Measurements from ENCODE around the gene RNASE13. TPM values are rescaled to one million over a fixed set of nuclear protein-coding genes. Genes with fewer than 3 reads are reported as not detected.

Gene RNASE13
- total RNA-seq, 1 experiment from 2014 or later, result not detected

- Mint-ChIP-seq H3K27me3 (ENCODE audit: insufficient read depth, unreplicated experiment) (no peaks in the 10 kb centered on the region), H3K9me3 (ENCODE audit: unreplicated experiment) (no peaks in the 10 kb centered on the region), H3K4me1 (ENCODE audit: insufficient read depth, unreplicated experiment) (peaks cover 5% of the 10 kb centered on the region), H3K27ac (ENCODE audit: low read depth, unreplicated experiment) (no peak overlapping the region), H3K4me3 (ENCODE audit: unreplicated experiment) (no peak overlapping the region), H3K36me3 (ENCODE audit: insufficient read depth, unreplicated experiment) (no peaks in the 10 kb centered on the region)
- no peak for DNase-seq (ENCODE audit: unreplicated experiment)
- ChIA-PET POLR2A (interaction anchor here (0.6 kb wide), 1 partner anchor 8 kb away, joined by 5 read pairs; no protein-coding TSS in a partner anchor), CTCF (interaction anchor here (0.6 to 1.1 kb wide), 2 partner anchors 9 to 368 kb away, joined by 3 to 4 read pairs; no protein-coding TSS in a partner anchor)
- intact Hi-C loops (cut with micrococcal nuclease), result no loop called here
- no TSS peak for BruUV-seq (replicated peaks)
- no peak for TF ChIP-seq CTCF (IDR thresholded peaks at IDR 0.05; ENCODE audit: unreplicated experiment)
Observed at GRCh38 chr14:21058903-21059302, 24.3 kb upstream of the RNASE13 start.

GRCh38 chr14:21057803-21058675 is 23.4 kb upstream of the RNASE13 start, which contains the start of gene RNASE8:
TSS of gene RNASE8 (plus strand) at chr14:21057822. CDS start at chr14:21057893, 71 bp downstream.
- intact Hi-C loops (cut with micrococcal nuclease), result no loop called here
- no peak within 1 kb of the TSS for H3K27ac Mint-ChIP-seq (ENCODE audit: low read depth, unreplicated experiment)
- peaks cover 5% of the 10 kb centered on the region for H3K4me1 Mint-ChIP-seq (ENCODE audit: insufficient read depth, unreplicated experiment)
- POLR2A ChIA-PET, result interaction anchor here (0.7 to 1.8 kb wide), 3 partner anchors 9 to 43 kb away, joined by 3 to 6 read pairs (median 3); partner anchors contain the start of genes ARHGEF40 and TMEM253
- CTCF ChIA-PET, result interaction anchor here (0.7 to 1.1 kb wide), 3 partner anchors 10 to 44 kb away, joined by 3 to 4 read pairs (median 3); no protein-coding TSS in a partner anchor
- BruUV-seq (replicated peaks), result no TSS peak
- no peak for TF ChIP-seq CTCF (IDR thresholded peaks at IDR 0.05; ENCODE audit: unreplicated experiment)
- no peaks in the 10 kb centered on the region for H3K36me3 Mint-ChIP-seq (ENCODE audit: insufficient read depth, unreplicated experiment)
- peak; percentile 24 for DNase-seq (ENCODE audit: unreplicated experiment)
- H3K4me3 Mint-ChIP-seq (ENCODE audit: unreplicated experiment), result no peak within 1 kb of the TSS
- no peaks in the 10 kb centered on the region for H3K9me3 Mint-ChIP-seq (ENCODE audit: unreplicated experiment)
- no peaks in the 10 kb centered on the region for H3K27me3 Mint-ChIP-seq (ENCODE audit: insufficient read depth, unreplicated experiment)

GRCh38 chr14:21056520-21057163 is 22.0 kb upstream of the RNASE13 start:
- ChIA-PET POLR2A (interaction anchor here (1.3 to 1.8 kb wide), 2 partner anchors 9 to 14 kb away, joined by 6 read pairs; partner anchors contain the start of gene ARHGEF40), CTCF (interaction anchor here (0.9 to 1.1 kb wide), 3 partner anchors 11 to 36 kb away, joined by 3 to 5 read pairs (median 4); partner anchors contain the start of gene RNASE13)
- intact Hi-C loops (cut with micrococcal nuclease), result no loop called here
- Mint-ChIP-seq H3K27me3 (ENCODE audit: insufficient read depth, unreplicated experiment) (no peaks in the 10 kb centered on the region), H3K4me1 (ENCODE audit: insufficient read depth, unreplicated experiment) (peaks cover 5% of the 10 kb centered on the region), H3K4me3 (ENCODE audit: unreplicated experiment) (no peak overlapping the region), H3K9me3 (ENCODE audit: unreplicated experiment) (no peaks in the 10 kb centered on the region), H3K27ac (ENCODE audit: low read depth, unreplicated experiment) (no peak overlapping the region), H3K36me3 (ENCODE audit: insufficient read depth, unreplicated experiment) (no peaks in the 10 kb centered on the region)
- DNase-seq (ENCODE audit: unreplicated experiment), result peak; percentile 35
- no TSS peak for BruUV-seq (replicated peaks)
- TF ChIP-seq CTCF (IDR thresholded peaks at IDR 0.05; ENCODE audit: unreplicated experiment), result no peak
